Sigmoid colon (tissue), 7 donors: Measurements from ENCODE around the gene HLF. TPM values are rescaled to one million over a fixed set of nuclear protein-coding genes. Genes with fewer than 3 reads are reported as not detected.

ENCODE experiments used
- DNase-seq: peaks from one replicate; pipeline ENCODE4 v3.0.0-alpha.2; 2019
- H3K27ac ChIP-seq, 4 donors: fragments of 200-600 bp; sonication (generic); one replicate each; pipeline ENCODE4 v1.5.1; 2016 to 2019; ENCODE audit warnings: mild to moderate bottlenecking in 1 of 4
- H3K27me3 ChIP-seq, 3 donors: fragments of 200-600 bp; sonication (generic); one replicate each; pipeline ENCODE4 v1.5.1; 2019; ENCODE audit warnings: mild to moderate bottlenecking in 1 of 3
- H3K36me3 ChIP-seq, 4 donors: fragments of 200-600 bp; sonication (generic); one replicate each; pipeline ENCODE4 v1.5.1; 2016 to 2019
- H3K4me1 ChIP-seq, 4 donors: fragments of 200-600 bp; sonication (generic); one replicate each; pipeline ENCODE4 v1.5.1; 2017 to 2019
- H3K4me3 ChIP-seq, 4 donors: fragments of 200-600 bp; sonication (generic); one replicate each; pipeline ENCODE4 v1.5.1; 2017 to 2019; ENCODE audit warnings: mild to moderate bottlenecking in 2 of 4, moderate library complexity in 1 of 4
- H3K9me3 ChIP-seq, 4 donors: fragments of 200-600 bp in 3 of 4; sonication (generic) in 3 of 4; one replicate each; pipeline versions ENCODE4 v1.5.1 to v1.6.1; 2013 to 2019
- EP300 ChIP-seq, 4 donors: sonication (generic); formaldehyde crosslinking; IDR thresholded peaks; one replicate each; pipeline ENCODE4 v1.6.1; 2017; ENCODE audit warnings: antibody characterized with exemption in 4 of 4
- POLR2A ChIP-seq, 2 donors: fragments of 450-650 bp; IDR thresholded peaks; one replicate each; pipeline ENCODE4 v1.6.1; 2016; ENCODE audit warnings: antibody characterized with exemption in 2 of 2, mild to moderate bottlenecking in 2 of 2, moderate library complexity in 2 of 2
- POLR2AphosphoS5 ChIP-seq, 4 donors: sonication (generic); formaldehyde crosslinking; IDR thresholded peaks; one replicate each; pipeline ENCODE4 v1.6.1; 2017; ENCODE audit warnings: antibody characterized with exemption in 4 of 4
- WGBS, 2 donors: extraction: QIAGEN DNeasy Blood & Tissue Kit; methylation state at CpG; one replicate each; pipeline ENCODE4 v1.1.7; 2013; 5-methylcytosine and 5-hydroxymethylcytosine counted together
- intact Hi-C: fragments of 100-400 bp; cut with DNase I; formaldehyde crosslinking; loops from one replicate; pipeline ENCODE4 v1.15.1; 2023
- polyA plus RNA-seq, 3 donors: library from polyadenylated mRNA; stranded (reverse); fragments of 200-250 nt; gene quantifications; one replicate each; pipeline ENCODE4 v1.2.3, GENCODE V29; 2013
- total RNA-seq, 4 donors: library from RNA; depleted of rRNA; stranded (reverse); fragments of >200 nt; gene quantifications; one replicate each; pipeline ENCODE4 v1.1.0, GENCODE V29; 2016
- TF ChIP-seq, protein P1 (sequence below), 4 experiments: fragments of 450-650 bp in 3 of 4; fragments of 200-600 bp in 1 of 4; IDR thresholded peaks; one replicate each; pipeline ENCODE4 v1.5.1; 2016 to 2019; ENCODE audit warnings: antibody characterized with exemption in 4 of 4, mild to moderate bottlenecking in 3 of 4, moderate library complexity in 2 of 4
- donor health status: healthy with polysubstance abuse.
- donor health status: Bipolar disorder and iron deficiency.
- donor health status: healthy.

HLF gene
- total and polyA plus RNA-seq, 7 donors: 0.92 to 54.0 (median 41.7) TPM

DNA sequence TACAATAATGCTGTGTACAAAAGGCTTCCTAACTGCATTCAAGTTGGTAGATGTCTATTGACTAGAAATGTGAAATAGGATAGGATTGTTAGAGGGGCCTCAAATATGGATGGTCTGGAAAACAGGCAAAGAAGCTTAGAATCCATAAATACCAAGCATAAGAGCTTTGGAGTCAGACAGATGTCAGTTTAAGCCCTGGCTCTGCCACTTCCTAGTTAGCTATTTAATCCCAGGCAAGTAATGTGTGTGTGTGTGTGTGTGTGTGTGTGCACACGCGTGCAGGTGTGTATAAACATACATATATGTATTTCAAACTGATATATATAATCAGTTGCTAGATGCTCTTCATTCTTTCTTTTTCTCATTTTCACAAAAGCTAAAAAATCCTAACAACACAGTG lies 90.2 kb downstream of the HLF start:
- Histone ChIP-seq H3K4me3 (no peak overlapping the region), H3K36me3 (no peaks in the 10 kb centered on the region), H3K27me3 (no peaks in the 10 kb centered on the region), H3K9me3 (no peaks in the 10 kb centered on the region), H3K27ac (no peak overlapping the region), H3K4me1 (peaks cover 0 to 5% (median 0%) of the 10 kb centered on the region in 4 donors)
- TF ChIP-seq, protein P1, sequence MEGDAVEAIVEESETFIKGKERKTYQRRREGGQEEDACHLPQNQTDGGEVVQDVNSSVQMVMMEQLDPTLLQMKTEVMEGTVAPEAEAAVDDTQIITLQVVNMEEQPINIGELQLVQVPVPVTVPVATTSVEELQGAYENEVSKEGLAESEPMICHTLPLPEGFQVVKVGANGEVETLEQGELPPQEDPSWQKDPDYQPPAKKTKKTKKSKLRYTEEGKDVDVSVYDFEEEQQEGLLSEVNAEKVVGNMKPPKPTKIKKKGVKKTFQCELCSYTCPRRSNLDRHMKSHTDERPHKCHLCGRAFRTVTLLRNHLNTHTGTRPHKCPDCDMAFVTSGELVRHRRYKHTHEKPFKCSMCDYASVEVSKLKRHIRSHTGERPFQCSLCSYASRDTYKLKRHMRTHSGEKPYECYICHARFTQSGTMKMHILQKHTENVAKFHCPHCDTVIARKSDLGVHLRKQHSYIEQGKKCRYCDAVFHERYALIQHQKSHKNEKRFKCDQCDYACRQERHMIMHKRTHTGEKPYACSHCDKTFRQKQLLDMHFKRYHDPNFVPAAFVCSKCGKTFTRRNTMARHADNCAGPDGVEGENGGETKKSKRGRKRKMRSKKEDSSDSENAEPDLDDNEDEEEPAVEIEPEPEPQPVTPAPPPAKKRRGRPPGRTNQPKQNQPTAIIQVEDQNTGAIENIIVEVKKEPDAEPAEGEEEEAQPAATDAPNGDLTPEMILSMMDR (IDR thresholded peaks at IDR 0.05): no peak
- TF ChIP-seq EP300 (IDR thresholded peaks at IDR 0.05): no peak
- no peak for TF ChIP-seq POLR2A (IDR thresholded peaks at IDR 0.05)
- TF ChIP-seq POLR2AphosphoS5 (IDR thresholded peaks at IDR 0.05): no peak
- no peak for DNase-seq
- intact Hi-C loops: loop anchor here (5.0 to 10.0 kb wide), 3 partner anchors 62 to 370 kb away; partner anchors contain the start of gene TMEM100
- 94 to 95% methylated on average over 2 of the region's 2 CpGs for WGBS, 2 donors

DNA sequence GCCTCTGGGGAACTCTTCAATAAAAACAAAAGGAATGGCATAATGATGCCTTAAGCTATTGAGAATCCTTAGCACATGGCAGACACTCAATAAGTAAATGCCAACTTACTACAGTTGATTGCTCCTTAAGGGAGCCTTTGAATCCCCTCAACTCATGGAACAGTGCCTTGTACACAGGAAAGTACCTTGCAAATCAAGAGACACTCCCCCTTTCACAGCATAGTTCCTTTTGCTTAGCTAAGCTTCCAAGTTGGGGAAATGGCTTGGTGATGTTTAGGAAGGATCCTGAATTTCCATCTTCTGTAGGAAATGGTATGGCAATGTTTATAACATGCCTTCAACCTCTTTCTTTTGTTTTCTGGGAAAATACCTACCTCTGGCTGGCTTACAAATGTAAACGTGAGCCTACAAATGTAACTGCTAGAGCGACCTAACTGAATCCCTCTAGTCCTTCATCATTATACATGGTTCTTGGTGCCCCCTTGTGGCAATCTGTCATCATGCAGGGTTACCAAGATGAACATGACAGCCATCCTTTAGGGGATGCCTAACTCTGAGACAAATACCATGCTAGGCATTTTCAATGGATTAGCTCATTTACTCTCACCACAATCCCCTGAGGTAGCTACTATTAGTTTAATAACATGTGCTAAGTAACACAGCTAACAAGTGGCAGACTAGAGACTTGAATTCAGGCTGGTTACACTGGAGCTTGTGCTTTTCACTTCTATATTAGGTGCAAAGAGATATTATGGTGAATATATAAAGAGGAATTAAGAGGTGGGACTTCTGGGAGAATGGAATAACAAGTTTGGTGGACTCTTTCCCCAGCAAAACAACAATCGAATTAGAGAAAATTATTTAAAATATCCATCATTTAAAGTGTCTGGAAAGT lies 91.9 kb downstream of the HLF start:
- no peaks in the 10 kb centered on the region for H3K9me3 ChIP-seq
- H3K4me3 ChIP-seq: no peak overlapping the region
- TF ChIP-seq POLR2AphosphoS5 (IDR thresholded peaks at IDR 0.05) (no peak), POLR2A (IDR thresholded peaks at IDR 0.05) (no peak), EP300 (IDR thresholded peaks at IDR 0.05) (no peak)
- TF ChIP-seq, protein P1 (IDR thresholded peaks at IDR 0.05): peak; percentile 43 to 75 (median 64)
- 35 to 40% methylated on average over 3 of the region's 3 CpGs for WGBS, 2 donors
- intact Hi-C loops: loop anchor here (10.0 kb wide), 1 partner anchor 368 kb away; the partner anchor contains the start of gene TMEM100
- peak; percentile 68 for DNase-seq
- no peaks in the 10 kb centered on the region for H3K36me3 ChIP-seq
- H3K27me3 ChIP-seq: no peaks in the 10 kb centered on the region
- no peaks in the 10 kb centered on the region for H3K4me1 ChIP-seq
- H3K27ac ChIP-seq: no peak overlapping the region

DNA sequence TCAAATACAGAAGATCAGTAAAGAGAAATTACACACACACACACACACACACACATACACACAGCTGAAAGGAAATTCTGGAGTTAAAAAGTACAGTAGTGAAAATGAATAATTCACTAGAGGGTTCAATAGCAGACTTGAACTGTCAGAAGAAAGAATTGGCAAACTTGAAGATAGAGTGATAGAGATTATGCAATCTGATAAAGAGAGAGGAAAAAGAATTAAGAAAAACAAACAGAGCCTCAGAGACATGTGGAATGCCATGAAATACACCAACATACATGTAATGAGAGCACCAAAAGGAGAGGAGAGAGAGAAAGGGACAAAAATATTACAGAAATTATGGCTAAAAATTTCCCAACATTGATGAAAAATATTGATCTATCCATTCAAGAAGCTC lies 96.2 kb downstream of the HLF start:
- H3K27ac ChIP-seq: no peak overlapping the region
- intact Hi-C loops: no loop called here
- H3K27me3 ChIP-seq: no peaks in the 10 kb centered on the region
- no peak overlapping the region for H3K4me3 ChIP-seq
- no peaks in the 10 kb centered on the region for H3K9me3 ChIP-seq
- no peak for TF ChIP-seq EP300 (IDR thresholded peaks at IDR 0.05)
- TF ChIP-seq POLR2AphosphoS5 (IDR thresholded peaks at IDR 0.05): no peak
- TF ChIP-seq POLR2A (IDR thresholded peaks at IDR 0.05): no peak
- TF ChIP-seq, protein P1 (IDR thresholded peaks at IDR 0.05): no peak
- H3K4me1 ChIP-seq: no peaks in the 10 kb centered on the region
- no peak for DNase-seq
- no peaks in the 10 kb centered on the region for H3K36me3 ChIP-seq

DNA sequence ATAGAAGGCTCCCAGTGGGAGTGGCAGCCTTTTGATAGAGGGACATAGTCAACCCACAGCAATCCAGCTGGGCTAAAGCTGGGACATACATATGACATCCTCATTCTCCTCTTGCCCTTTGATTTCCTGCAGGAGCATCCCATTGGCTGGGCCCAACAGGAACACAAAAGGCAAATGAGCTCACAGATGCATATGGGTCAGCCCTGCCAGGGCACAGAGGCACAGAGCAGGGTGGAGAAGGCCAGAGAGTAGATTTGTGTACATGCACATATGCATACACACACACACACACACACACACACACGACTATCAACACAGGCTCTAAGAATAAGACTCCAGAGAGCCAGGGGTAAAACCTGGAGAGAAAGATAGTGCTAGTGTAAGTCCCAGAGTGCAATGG lies 98.3 kb downstream of the HLF start:
- H3K27ac ChIP-seq: no peak overlapping the region
- intact Hi-C loops: no loop called here
- H3K9me3 ChIP-seq: no peaks in the 10 kb centered on the region

More for the DNA sequence above, 98.3 kb downstream of the HLF start:
- DNase-seq: no peak
- TF ChIP-seq POLR2A (IDR thresholded peaks at IDR 0.05): no peak
- no peak for TF ChIP-seq EP300 (IDR thresholded peaks at IDR 0.05)
- TF ChIP-seq, protein P1 (IDR thresholded peaks at IDR 0.05): no peak
- no peak for TF ChIP-seq POLR2AphosphoS5 (IDR thresholded peaks at IDR 0.05)
- H3K27me3 ChIP-seq: no peaks in the 10 kb centered on the region
- no peak overlapping the region for H3K4me3 ChIP-seq
- 88 to 92% methylated on average over 1 of the region's 1 CpG for WGBS, 2 donors
- no peaks in the 10 kb centered on the region for H3K36me3 ChIP-seq
- H3K4me1 ChIP-seq: no peaks in the 10 kb centered on the region
